ENCODE data around the gene ITGA5.

Gene ITGA5

DNA sequence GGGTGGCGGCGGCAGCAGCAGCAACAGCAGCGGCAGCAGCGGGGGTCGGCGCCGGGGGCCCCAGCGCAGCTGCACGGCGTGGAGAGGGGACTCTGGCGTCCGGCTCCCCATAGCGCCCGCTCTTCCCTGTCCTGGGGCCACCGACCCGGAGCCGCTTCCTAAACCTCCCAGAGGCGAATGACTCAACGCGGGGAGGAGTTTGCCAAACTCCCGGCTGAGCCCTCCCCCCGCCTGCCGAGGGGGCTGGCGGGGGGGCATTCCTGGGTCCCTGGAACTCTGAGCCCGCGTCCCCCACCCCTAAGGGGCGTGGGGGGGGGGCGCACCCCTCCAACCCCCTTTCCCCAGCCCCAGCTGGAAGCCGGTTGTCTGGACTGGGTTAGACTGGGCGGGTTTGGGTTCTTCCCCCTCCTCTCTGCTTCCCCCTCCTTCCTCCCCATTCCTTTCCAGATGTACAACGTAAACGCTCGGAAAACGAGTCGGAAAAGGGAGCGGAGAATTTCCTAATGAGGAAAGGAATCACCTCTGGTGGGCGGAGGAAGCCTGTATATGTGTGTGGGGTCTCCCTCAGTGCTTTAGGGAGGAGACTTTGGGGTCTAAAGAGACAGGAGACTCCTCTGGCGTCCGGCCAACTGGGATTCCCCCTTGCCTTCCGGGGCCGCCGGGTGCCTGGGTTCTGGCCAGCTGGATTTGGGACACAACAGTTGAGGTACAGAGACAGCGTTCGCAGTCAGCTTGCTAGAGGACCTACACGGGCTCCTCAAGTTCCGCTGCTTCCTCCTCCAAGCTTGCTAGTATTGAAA lies at the start of gene ITGA5:
Gene ITGA5, minus strand, starts transcription at position 179 of the 800 bp plus-strand sequence. Its CDS starts 68 bp downstream, at position 111.
- no peak for DNase-seq

DNA sequence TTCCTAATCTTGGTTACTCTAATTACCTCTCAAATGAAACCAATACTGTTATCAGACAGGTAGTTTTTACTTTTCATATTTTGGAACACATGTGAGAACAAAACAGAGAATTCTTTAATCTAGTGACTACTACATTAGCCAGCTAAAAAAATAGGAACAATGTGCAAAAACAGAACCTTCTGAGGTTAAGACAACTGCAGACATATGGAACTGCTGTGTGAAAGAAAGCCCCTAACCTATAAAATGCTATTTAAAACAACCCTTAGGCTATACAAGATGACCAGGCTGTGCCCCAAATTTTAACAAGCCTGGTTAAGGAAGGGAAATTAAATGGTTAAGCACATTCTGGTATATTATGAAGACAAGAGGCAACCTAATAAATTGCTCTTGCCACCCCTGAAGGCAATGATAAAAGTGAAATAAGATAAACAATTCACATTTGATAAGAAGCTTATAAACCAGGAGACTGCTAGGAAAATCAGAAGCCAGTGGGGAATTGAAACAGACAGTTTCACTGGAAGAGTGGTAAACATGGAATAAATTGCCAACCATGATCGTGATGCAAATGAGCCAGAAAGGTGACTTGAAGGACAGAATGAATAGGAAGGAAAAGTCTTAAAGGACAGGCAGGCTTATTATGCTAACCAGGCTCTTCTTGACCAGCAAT lies 46.9 kb upstream of the ITGA5 start:
- DNase-seq: no peak

DNA sequence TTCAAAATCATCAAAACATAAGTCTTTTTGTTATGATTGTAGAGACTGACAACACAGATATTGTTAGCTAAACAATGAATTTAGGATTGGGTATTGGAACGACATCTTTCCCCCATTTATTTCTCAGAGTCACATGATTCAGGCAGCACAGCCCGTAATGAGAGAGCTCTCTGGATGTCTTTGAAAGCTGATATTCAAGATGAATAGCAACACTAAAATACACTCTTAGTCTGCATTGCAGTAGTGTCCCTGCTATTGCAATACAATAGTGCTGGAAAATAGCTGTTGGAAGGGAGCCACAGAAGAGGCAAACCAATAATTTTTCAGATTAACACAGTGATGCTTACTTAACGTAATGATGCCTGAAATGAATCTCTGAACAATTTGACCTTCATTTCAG lies 44.4 kb upstream of the ITGA5 start:
- DNase-seq: no peak

DNA sequence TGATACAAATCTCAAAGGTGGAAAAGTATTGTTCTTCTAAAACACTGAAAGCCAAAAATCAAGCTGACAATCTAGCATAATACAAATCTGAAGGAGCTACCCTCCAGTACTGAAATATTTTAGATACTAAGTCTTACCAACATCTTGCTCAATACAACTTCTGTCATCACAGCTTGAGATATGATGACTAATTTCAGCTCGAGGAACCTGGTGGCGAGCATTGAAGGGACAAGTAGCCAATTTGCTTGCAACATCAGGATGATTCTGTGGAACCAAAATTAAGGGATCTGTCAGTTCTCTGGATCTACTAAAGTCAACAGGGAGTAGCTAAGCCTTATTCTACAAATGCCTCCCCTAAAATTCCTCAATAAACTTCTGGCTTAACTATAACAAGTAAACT lies 44.0 kb upstream of the ITGA5 start:
- no peak for DNase-seq

DNA sequence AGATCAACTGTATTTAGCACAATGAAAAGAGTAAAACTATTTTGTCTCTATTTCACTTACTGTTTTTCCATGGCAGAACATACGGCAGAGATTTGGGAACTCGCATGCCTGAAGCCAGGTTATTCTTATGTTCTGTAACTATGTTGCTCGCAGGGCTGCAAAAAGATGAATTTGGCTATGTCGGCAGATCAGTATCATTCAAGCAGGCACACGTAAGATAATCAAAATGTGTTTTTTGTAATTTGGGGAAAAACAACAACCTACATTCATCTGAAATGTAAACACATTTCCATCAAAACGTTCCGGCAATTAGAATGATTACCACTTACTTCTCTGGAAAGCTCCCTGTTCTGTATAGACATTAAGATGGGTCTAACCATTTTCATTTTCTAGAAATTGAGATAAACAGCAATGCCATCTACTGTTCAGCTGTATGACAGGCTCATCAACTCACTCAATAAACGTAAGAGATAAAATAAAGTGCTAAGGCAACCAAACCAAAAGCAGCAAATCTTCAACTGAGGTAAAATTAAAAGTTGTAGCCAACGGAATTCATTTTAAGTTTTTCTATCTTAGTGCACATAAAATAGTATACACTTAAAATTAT lies 41.4 kb upstream of the ITGA5 start:
- no peak for DNase-seq

DNA sequence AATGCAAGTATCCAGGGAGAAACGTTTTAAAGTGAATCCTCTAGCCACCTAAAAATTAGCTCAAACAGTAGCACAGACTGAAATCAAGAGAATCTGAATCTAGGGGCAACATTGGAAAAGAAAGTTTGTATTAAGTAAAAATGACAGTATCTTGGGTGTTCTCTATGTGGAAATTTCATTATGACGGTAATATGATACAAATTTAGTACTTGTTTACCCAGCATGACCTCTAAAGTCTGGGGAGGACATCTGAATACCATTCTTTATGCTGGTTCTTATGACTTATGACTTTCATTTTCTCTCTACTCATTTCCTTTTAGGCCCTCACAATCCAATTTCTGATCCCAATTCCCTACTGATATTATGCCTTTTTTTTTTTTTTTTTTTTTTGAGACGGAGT lies 40.3 kb upstream of the ITGA5 start:
- DNase-seq: no peak

DNA sequence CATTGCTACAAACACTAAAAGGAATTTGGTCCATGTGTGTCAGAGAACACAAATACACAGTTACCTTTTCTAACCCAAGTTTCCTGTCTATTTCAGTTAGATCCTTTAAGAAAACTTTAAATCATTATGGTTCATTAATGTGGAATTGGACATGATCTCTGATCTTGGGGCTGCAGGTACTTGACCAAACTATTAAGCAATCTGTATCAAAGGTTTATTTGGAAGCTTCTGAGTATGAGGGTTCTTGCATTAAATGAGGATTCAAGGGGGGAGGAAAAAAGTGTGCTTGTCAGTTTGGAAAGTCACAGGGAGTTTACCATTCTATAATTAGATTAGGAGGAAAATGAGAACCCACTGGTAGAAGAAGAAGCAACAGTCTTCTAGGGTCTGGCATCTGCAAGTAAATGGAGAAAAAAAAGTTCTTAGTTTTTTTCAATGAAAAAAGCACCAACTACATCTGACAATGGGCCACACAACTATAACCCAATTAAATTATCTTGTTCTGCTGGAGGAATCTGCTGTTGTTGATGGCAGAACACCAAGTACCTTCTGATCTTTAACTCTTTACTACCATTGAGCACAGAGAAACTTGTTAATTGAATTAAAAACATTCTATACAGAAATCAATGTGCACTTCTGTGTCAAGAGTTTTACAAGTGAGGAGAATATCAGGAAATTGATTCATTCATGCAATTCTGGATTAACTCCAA lies 36.8 kb upstream of the ITGA5 start:
- no peak for DNase-seq

DNA sequence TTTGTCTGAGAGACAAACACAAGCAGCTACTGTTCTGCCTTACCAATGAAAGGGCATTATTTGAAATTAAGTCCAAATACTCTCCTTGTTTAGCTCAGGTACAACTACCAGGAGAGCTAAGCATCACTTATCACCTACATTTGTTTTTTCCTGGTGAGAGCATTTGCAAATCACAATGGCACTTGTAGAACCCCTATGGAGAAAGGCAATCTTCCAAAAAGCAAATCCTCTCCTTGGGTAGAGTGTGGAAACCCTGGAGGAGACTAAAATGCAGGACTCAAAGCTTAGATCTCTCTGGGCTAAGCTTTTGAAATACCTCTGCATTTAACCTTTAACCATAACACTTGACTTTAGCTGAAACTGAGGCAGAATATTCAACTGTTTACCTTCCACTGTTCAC lies 33.6 kb upstream of the ITGA5 start:
- DNase-seq: no peak

DNA sequence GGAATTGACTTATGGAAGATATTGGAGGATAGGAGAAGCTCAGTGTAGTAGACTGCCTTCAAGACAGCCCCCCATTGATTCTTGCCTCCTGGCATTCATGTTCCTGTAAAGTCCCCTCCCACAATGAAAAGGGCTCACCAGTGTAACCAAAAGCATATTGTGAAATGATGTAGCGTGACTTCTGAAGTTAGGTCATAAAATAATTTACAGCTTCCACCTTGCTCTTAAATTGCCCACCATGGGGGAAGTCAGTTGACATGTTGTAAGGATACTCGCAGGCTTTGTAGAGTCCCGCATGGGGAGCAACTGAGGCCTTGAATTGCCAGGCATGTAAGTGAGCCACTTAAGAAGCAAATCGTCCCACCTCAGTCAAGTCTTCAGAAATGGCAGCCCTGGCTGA lies 29.3 kb upstream of the ITGA5 start:
- DNase-seq: no peak

DNA sequence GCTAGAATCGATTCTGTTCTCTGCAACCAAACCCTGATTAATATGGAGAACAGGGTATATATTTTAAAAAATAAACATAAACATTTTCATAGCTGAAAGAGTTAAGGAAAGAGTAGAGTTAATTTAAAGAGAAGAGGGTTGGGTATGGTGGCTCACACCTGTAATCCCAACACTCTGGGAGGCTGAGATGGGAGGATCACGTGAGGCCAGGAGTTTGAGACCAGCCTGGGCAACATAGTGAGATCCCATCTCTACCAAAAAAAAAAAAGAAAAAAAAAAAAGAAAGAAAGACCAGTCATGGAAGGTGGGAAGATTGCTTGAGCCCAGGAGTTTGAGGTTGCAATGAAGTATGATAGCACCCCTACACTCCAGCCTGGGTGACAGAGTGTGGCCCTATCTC lies 28.9 kb upstream of the ITGA5 start:
- DNase-seq: no peak

DNA sequence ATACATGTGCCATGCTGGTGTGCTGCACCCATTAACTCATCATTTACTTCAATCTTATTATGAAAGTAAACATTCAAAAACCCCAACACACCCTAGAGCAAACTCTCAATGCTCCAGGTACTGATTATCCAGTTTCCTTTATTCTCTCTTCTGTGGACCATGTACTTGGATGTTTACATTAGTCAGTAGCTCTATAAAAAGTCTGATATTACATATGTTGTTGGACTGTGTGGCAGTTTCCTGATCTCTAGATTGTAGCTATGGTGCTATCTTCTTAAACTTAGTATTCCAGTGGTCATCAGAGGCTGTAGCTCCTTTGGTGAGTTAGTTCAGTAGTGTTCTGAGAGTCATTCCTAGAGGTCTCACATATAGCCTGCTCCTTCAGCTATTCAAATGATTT lies 25.1 kb upstream of the ITGA5 start:
- DNase-seq: no peak

DNA sequence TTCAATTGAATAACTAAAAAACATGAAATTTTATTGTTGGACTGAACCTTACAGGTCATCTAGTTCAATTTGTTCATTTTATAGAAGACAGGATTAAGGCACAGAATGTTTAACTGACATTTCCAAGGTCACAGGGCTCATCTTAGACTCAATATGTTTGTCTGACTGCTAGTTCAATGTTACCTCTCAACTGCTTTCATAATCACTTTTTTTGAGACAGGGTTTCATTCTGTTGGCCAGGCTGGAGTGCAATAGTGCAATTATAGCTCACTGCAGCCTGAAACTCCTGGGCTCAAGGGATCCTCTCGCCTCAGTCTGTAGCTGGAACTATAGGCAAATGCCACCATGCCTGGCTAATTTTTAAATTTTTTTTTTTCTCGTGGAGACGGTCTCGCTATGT lies 24.4 kb upstream of the ITGA5 start:
- DNase-seq: no peak

DNA sequence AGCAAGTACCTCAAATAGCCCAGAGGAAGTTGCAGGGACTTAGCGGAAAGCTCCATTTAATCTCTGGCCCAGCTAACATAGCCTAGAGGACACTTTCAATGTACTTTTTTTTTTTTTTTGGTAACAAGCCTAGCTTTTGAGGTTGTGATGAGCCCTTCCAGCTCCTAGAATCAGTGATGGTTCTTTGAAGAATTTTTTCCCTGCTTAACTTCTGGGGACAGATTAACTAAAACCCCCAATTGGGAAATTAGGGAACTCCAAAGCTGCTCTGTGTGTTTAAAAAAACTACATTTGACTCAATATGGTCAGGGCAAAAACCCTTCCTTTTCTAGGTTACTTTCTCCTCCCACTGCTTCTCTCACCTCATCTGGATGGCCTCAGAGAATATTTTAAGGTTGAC lies 23.9 kb upstream of the ITGA5 start:
- DNase-seq: no peak

DNA sequence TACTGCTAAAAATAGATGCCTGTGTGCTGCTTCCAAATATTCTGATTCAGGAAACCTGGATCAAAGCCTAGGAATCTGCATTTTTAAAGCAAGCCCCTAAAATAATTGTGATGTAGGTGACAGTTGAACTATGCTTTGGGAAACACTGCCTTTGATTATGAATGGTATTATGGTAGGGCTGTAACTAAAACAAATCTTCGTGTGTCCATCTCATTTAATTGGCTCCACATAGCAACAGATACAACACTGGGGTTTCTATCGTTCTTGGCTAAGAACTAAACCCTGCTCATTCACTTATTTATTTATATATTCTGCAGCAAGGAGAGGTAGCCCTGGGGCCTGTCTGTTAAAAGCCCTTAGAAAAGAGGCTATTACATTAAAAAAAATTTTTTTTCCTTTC lies 23.0 kb upstream of the ITGA5 start:
- DNase-seq: no peak

DNA sequence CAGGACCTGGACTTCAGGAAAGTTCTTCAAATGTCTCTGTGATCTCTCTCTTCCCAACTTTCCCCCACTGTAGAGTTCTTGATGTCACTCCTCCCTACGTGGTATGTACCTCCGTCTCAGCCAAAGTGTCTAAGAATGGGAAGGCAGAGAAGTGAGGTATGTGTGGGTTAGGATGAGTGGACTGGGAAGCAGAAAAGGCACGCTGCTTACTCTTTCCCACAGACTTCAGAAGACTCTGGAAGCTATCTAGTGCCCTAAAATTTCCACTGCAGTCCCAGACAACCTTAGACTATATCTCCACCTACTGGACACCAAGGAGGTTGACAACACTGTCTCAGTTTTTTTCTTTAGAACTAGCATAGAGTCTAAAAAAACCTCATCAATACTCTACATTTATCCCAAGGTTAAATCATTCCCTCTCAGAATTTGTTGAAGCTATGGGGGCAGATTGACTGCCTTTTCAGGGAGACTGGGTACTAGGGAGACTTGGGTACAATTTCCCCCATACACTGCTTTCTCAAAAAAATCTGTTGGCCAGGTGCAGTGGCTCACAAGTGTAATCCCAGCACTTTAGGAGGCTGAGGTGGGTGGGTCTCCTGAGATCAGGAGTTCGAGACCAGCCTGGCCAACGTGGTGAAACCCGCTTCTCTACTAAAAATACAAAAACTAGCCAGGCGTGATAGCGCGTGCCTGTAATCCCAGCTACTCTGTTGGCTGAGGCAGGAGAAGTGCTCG lies 20.6 kb upstream of the ITGA5 start:
- no peak for DNase-seq

DNA sequence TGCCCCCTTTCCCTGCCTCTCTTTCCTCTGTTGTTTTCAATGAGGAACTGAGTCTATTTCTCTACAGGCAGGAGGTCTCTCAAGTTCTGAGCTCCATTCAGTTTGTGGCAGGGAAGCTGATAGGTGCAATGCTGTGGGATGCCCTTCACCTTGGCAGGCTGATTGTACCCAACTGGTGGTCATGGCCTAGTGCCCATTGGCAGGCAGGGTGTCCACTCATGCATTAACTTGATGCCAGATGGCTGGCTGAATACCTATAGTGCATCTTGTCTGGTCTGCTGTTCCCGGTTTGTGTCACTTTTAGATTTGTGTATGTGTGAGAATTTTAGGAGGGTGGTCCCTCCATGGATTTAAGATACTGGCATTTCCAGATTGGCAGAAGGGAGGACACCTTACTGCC lies 20.0 kb upstream of the ITGA5 start:
- no peak for DNase-seq

DNA sequence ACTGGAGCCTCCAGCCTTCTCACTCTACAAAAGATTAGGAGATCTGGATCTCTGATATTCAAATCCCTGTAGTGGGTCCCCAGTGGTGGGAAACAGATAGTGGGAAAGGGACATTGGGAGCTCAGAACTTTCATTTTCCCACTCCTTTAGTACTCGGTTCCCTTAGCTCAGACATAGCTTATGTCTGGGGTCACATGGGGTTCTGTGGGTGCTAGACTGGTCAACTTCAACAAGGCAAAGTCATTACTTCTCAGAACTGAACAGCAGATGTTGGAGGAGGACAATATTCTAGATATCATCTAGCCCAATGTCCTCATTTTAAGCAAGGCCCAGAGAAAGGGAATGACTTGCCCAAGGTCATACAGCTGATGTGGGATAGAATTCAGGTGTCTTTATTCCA lies 19.5 kb upstream of the ITGA5 start:
- no peak for DNase-seq

DNA sequence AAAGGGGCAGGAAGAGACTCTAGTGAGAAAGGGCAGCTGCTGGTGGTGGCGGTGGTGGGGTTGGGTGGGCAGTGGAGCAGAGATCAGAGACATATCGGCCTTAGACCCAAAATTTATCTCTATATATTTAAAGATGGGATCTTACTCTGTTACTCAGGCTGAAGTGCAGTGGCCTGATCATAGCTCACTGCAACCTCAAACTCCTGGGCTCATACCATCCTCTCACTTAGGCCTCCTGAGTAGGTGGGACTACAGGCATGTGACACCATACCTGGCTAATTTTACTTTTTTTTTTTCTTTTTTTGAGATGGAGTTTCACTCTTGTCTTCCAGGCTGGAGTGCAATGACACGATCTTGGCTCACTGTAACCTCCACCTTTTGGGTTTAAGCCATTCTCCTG lies 18.6 kb upstream of the ITGA5 start:
- no peak for DNase-seq

DNA sequence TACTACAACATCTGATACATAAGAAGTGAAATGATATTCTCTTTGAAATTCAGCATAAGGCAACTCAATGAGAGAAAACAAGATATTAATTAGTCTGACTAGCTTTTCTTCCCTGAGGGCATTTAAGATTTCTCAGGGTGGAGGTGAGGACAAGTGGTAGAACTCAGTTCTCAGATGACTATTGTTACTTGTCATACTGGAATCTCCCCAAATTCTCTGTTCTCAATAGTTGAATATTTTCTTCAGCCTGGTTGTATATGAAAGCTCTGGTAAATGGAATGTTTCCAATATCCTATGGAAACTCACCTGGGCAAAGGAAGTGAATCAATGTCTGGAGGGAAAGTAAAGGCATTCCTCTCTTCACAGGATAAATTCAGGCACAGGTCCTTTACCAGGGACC lies 18.2 kb upstream of the ITGA5 start:
- DNase-seq: no peak

DNA sequence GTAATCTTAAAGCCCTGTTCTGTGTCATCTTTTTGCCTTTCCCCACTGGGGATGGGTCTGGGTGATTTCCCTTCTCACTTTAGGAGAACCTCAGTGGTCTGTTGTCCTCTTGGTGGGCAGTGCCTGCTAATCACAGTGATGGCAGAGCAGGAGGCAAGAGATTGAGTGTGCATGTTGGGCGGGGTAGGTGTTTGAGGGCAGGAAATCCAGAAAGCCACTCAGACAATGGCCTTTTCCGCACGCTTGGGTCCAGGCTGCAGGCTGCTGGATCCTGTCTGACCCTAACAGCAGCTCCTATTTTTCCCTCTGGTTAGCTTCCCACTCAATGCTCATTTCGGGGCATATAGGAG lies 13.7 kb upstream of the ITGA5 start:
- no peak for DNase-seq

DNA sequence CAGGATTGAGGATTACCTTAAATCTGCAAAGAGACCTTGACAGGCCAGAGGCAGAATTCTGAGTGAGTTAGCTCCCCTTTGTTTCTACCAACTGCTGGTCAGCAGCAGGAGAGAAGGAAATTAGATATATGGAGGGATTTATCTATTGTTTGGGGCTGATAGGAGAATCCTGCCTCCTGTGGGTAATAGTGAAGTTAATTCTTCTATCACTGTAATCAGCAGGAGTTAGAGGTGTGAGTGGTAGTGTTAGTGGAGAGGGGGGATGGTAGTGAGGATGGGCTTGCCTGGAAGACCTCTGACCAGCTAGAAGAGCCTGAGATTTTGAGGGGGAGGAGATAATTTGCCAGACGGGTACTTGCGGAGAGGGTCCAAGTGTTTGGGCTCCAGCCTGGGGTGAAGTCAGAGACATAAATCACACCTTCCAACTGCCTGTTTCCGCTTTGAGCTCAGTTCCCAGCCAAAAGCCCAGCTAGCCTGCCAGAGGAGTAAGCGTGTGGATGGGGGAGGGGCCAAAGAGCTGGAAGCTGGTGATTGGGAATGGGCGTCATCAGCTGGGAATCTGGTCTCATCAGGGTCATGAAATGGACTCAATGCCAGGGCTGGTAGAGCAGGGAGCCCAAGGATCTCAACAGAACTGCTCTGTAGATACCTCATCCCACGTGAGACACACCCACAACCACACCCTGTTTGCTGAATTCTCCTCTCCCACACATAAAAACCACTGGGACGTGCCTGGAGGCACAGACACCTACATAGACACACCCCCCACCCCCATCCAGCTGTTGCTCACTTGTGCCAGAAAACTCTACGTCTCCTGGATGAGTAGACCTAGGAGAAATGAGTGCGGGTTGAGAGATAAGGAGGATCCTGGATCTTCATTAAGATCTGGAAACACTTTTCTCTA lies 13.1 kb upstream of the ITGA5 start:
- DNase-seq: no peak

DNA sequence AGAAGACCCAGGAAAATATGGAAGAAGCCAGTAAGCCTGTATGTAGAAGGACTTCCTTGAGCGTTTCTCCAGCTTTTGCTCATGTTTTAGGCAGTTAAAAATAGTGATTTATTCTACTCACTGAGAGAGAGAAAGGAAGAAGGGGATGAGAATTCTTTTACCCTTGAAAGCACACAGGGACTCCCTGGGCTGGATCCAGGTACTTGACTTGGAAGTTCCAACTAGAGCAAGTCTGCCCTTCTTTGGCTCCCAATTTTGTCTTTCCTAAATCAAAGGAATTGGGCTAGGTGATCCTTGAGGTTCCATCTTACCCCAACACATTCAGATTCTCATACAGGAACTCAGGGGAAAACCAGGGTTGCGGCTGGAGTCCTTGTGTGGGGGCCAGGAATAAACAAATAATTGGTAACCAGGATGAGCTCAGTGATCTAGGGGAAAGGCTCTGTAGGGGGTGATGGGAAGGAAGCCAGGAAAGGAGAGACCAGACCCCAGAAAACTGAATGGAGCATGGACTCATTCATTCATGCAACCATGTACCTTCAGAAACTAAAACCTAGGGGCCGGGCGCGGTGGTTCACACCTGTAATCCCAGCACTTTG lies 11.5 kb upstream of the ITGA5 start:
- DNase-seq: no peak
